OCI-LY1 (cell line): Measurements from ENCODE around the gene STXBP6.
"Not testable (repeated sequence)": the region's sequence is repeated elsewhere in the genome, so short reads cannot be mapped to it uniquely, and the experiment has no call there.

Source experiments
- H2AFZ ChIP-seq: fragments of 200-600 bp; sonication (generic), shearing (Covaris generic); 2 replicates; pipeline ENCODE4 v1.6.0; 2014; ENCODE audit warnings: antibody characterized with exemption, mild to moderate bottlenecking, low read length
- H3F3A ChIP-seq: fragments of 200-600 bp; sonication (generic), shearing (Covaris generic); 2 replicates; pipeline ENCODE4 v1.6.0; 2014; ENCODE audit warnings: mild to moderate bottlenecking, antibody characterized with exemption, low read length, moderate library complexity; ENCODE audit not compliant: insufficient read depth
- H3K27ac ChIP-seq: fragments of 200-600 bp; sonication (generic); 2 replicates; pipeline ENCODE4 v1.5.1; 2014; ENCODE audit warnings: low read length, mixed run types, mild to moderate bottlenecking, low read depth; ENCODE audit not compliant: poor library complexity, severe bottlenecking
- H3K27me3 ChIP-seq: fragments of 200-600 bp; sonication (generic); 2 replicates; pipeline ENCODE4 v1.6.0; 2014; ENCODE audit warnings: antibody characterized with exemption, mild to moderate bottlenecking, low read length, moderate library complexity; ENCODE audit not compliant: insufficient read depth
- H3K36me3 ChIP-seq: fragments of 200-600 bp; sonication (generic); 2 replicates; pipeline ENCODE4 v1.6.1; 2014; ENCODE audit warnings: mild to moderate bottlenecking, antibody characterized with exemption, low read length, moderate library complexity, mixed read lengths; ENCODE audit not compliant: insufficient read depth
- H3K4me1 ChIP-seq: fragments of 200-600 bp; sonication (generic); 2 replicates; pipeline ENCODE4 v1.5.1; 2014; ENCODE audit warnings: mild to moderate bottlenecking, low read length, moderate library complexity; ENCODE audit not compliant: insufficient read depth, severe bottlenecking
- H3K4me2 ChIP-seq: fragments of 200-600 bp; sonication (generic), shearing (Covaris generic); 2 replicates; pipeline ENCODE4 v1.6.1; 2014; ENCODE audit warnings: low read length
- H3K4me3 ChIP-seq: fragments of 200-600 bp; sonication (generic); 2 replicates; pipeline ENCODE4 v1.5.1; 2014; ENCODE audit warnings: low read length, low read depth, mild to moderate bottlenecking, mixed read lengths; ENCODE audit not compliant: poor library complexity, severe bottlenecking
- H3K79me2 ChIP-seq: fragments of 200-600 bp; shearing (Covaris generic); 2 replicates; pipeline ENCODE4 v1.6.1; 2016; ENCODE audit warnings: mixed run types, low read length, mixed read lengths; ENCODE audit not compliant: insufficient read depth
- H3K9ac ChIP-seq: fragments of 200-600 bp; sonication (generic), shearing (Covaris generic); 2 replicates; pipeline ENCODE4 v1.6.1; 2014; ENCODE audit warnings: mild to moderate bottlenecking, low read length, mixed read lengths
- H3K9me2 ChIP-seq: fragments of 200-600 bp; sonication (generic), shearing (Covaris generic); 2 replicates; pipeline ENCODE4 v1.6.1; 2014; ENCODE audit warnings: low read depth, mild to moderate bottlenecking, low read length, mixed read lengths
- H3K9me3 ChIP-seq: fragments of 200-600 bp; shearing (Covaris generic); 2 replicates; pipeline ENCODE4 v1.6.1; 2014; ENCODE audit warnings: low read length, mixed read lengths
- H4K20me1 ChIP-seq: fragments of 200-600 bp; sonication (generic), shearing (Covaris generic); 2 replicates; pipeline ENCODE4 v1.6.0; 2016; ENCODE audit warnings: mild to moderate bottlenecking, low read length; ENCODE audit not compliant: insufficient read depth
- CTCF ChIP-seq: fragments of 200-600 bp; sonication (generic), shearing (Covaris generic); IDR thresholded peaks from 2 replicates; pipeline ENCODE4 v1.5.1; 2017; ENCODE audit warnings: mild to moderate bottlenecking, antibody characterized with exemption, low read length, moderate library complexity, mixed read lengths
- EZH2 ChIP-seq: fragments of 200-600 bp; sonication (generic), shearing (Covaris generic); IDR thresholded peaks from 2 replicates; pipeline ENCODE4 v1.8.0; 2017; ENCODE audit warnings: borderline replicate concordance, mixed run types, mild to moderate bottlenecking, antibody characterized with exemption, low read length, moderate library complexity, mixed read lengths

STXBP6 gene

GRCh38 chr14:24804552-24805212 is 245.3 kb downstream of the STXBP6 start:
- Histone ChIP-seq H2AFZ (no peak overlapping the region), H3K36me3 (no peaks in the 10 kb centered on the region), H3K27ac (no peak overlapping the region), H3F3A (no peaks in the 10 kb centered on the region), H3K4me1 (no peaks in the 10 kb centered on the region), H4K20me1 (no peaks in the 10 kb centered on the region), H3K4me2 (no peak overlapping the region), H3K9ac (no peak overlapping the region), H3K9me3 (no peaks in the 10 kb centered on the region), H3K27me3 (no peaks in the 10 kb centered on the region), H3K9me2 (no peaks in the 10 kb centered on the region), H3K79me2 (no peaks in the 10 kb centered on the region), H3K4me3 (no peak overlapping the region)
- TF ChIP-seq CTCF, result no peak
- no peak for TF ChIP-seq EZH2

- TF ChIP-seq EZH2 (no peak), CTCF (no peak)
These were observed 245.9 kb downstream of the STXBP6 start for GRCh38 chr14:24803933-24804494.

GRCh38 chr14:24803426-24803825 is 246.5 kb downstream of the STXBP6 start:
- H4K20me1 ChIP-seq, H2AFZ ChIP-seq, H3K27me3 ChIP-seq, H3K79me2 ChIP-seq, H3F3A ChIP-seq, H3K9me2 ChIP-seq, H3K4me2 ChIP-seq, H3K27ac ChIP-seq, H3K9ac ChIP-seq, H3K4me1 ChIP-seq, H3K4me3 ChIP-seq, H3K36me3 ChIP-seq, H3K9me3 ChIP-seq: not testable (repeated sequence)

More at GRCh38 chr14:24803933-24804494, 245.9 kb downstream of the STXBP6 start:
- Histone ChIP-seq H3K9me3 (no peaks in the 10 kb centered on the region), H3K27ac (no peak overlapping the region), H3K79me2 (no peaks in the 10 kb centered on the region), H3K36me3 (no peaks in the 10 kb centered on the region), H3K9ac (no peak overlapping the region), H2AFZ (no peak overlapping the region), H3F3A (no peaks in the 10 kb centered on the region), H3K4me2 (no peak overlapping the region), H3K4me3 (no peak overlapping the region), H3K27me3 (no peaks in the 10 kb centered on the region), H3K9me2 (no peaks in the 10 kb centered on the region), H4K20me1 (no peaks in the 10 kb centered on the region), H3K4me1 (no peaks in the 10 kb centered on the region)

- Histone ChIP-seq H3K27me3 (no peaks in the 10 kb centered on the region), H4K20me1 (no peaks in the 10 kb centered on the region), H3K27ac (no peak overlapping the region), H3K4me1 (no peaks in the 10 kb centered on the region), H3K9ac (no peak overlapping the region), H3K9me3 (no peaks in the 10 kb centered on the region), H2AFZ (no peak overlapping the region), H3K9me2 (no peaks in the 10 kb centered on the region), H3K4me2 (no peak overlapping the region), H3K36me3 (no peaks in the 10 kb centered on the region), H3F3A (no peaks in the 10 kb centered on the region), H3K79me2 (no peaks in the 10 kb centered on the region), H3K4me3 (no peak overlapping the region)
- TF ChIP-seq EZH2 (no peak), CTCF (no peak)
These were observed 247.7 kb downstream of the STXBP6 start for GRCh38 chr14:24802236-24802635.
